RWPE2 (cell line): ENCODE results near the gene DOHH.

ENCODE experiments used
- ATAC-seq: fragments of 200-7000 bp; cut with Tn5 transposase; 3 replicates; pipeline ENCODE4 v1.9.1; 2021; ENCODE audit warnings: low read depth
- DNase-seq: peaks from one replicate; pipeline ENCODE4 v3.0.0-alpha.2; 2020; ENCODE audit warnings: low spot score
- H3K27ac ChIP-seq: fragments of 450-650 bp; 2 replicates; pipeline ENCODE4 v1.5.1; 2017; ENCODE audit warnings: mild to moderate bottlenecking; ENCODE audit not compliant: poor library complexity, severe bottlenecking
- H3K27me3 ChIP-seq: fragments of 250-450 bp; sonication (Bioruptor Pico); 2 replicates; pipeline ENCODE4 v1.5.1; 2021; ENCODE audit warnings: mild to moderate bottlenecking, moderate library complexity; ENCODE audit not compliant: insufficient read depth, poor library complexity, severe bottlenecking
- H3K36me3 ChIP-seq: fragments of 250-450 bp; sonication (Bioruptor Pico); 2 replicates; pipeline ENCODE4 v1.5.1; 2020; ENCODE audit warnings: low read depth, mild to moderate bottlenecking, moderate library complexity
- H3K4me1 ChIP-seq: fragments of 250-450 bp; sonication (Bioruptor Pico); 2 replicates; pipeline ENCODE4 v1.5.1; 2021; ENCODE audit warnings: mild to moderate bottlenecking, moderate library complexity; ENCODE audit not compliant: insufficient read depth, poor library complexity, severe bottlenecking
- H3K4me3 ChIP-seq: fragments of 250-450 bp; sonication (Bioruptor Pico); 2 replicates; pipeline ENCODE4 v1.5.1; 2021; ENCODE audit warnings: mild to moderate bottlenecking, moderate library complexity; ENCODE audit not compliant: severe bottlenecking
- H3K9me3 ChIP-seq: fragments of 250-450 bp; sonication (Bioruptor Pico); 2 replicates; pipeline ENCODE4 v1.5.1; 2021; ENCODE audit warnings: mild to moderate bottlenecking, moderate library complexity; ENCODE audit not compliant: severe bottlenecking
- CTCF ChIP-seq: fragments of 450-650 bp; IDR thresholded peaks from one replicate; pipeline ENCODE4 v1.5.1; 2017; ENCODE audit warnings: mild to moderate bottlenecking, moderate library complexity; ENCODE audit not compliant: poor library complexity, severe bottlenecking

The DOHH gene

GRCh38 chr19:3476830-3477229, 23.6 kb downstream of the DOHH start:
- Histone ChIP-seq H3K9me3 (no peaks in the 10 kb centered on the region), H3K4me3 (no peak overlapping the region), H3K27me3 (no peaks in the 10 kb centered on the region), H3K27ac (no peak overlapping the region), H3K4me1 (no peaks in the 10 kb centered on the region), H3K36me3 (no peaks in the 10 kb centered on the region)
- TF ChIP-seq CTCF = no peak
- ATAC-seq = no peak
- no peak for DNase-seq

- no peak overlapping the region for H3K4me3 ChIP-seq
- no peak for TF ChIP-seq CTCF
- H3K9me3 ChIP-seq = no peaks in the 10 kb centered on the region
- no peaks in the 10 kb centered on the region for H3K27me3 ChIP-seq
- H3K4me1 ChIP-seq = no peaks in the 10 kb centered on the region
- no peak overlapping the region for H3K27ac ChIP-seq
- ATAC-seq = no peak
- DNase-seq = no peak
- H3K36me3 ChIP-seq = no peaks in the 10 kb centered on the region
Measured at GRCh38 chr19:3475449-3475848, 25.0 kb downstream of the DOHH start.

GRCh38 chr19:3474614-3475013, 25.9 kb downstream of the DOHH start:
- no peaks in the 10 kb centered on the region for H3K4me1 ChIP-seq
- H3K27ac ChIP-seq = no peak overlapping the region
- H3K9me3 ChIP-seq = no peaks in the 10 kb centered on the region
- no peaks in the 10 kb centered on the region for H3K27me3 ChIP-seq
- no peak overlapping the region for H3K4me3 ChIP-seq
- TF ChIP-seq CTCF = no peak
- DNase-seq = no peak
- H3K36me3 ChIP-seq = no peaks in the 10 kb centered on the region
- no peak for ATAC-seq

GRCh38 chr19:3474010-3474409, 26.5 kb downstream of the DOHH start:
- H3K9me3 ChIP-seq = no peaks in the 10 kb centered on the region
- DNase-seq (no peak), ATAC-seq (no peak)
- no peaks in the 10 kb centered on the region for H3K36me3 ChIP-seq
- H3K4me1 ChIP-seq = no peaks in the 10 kb centered on the region
- no peak for TF ChIP-seq CTCF
- no peaks in the 10 kb centered on the region for H3K27me3 ChIP-seq
- H3K27ac ChIP-seq = no peak overlapping the region
- H3K4me3 ChIP-seq = no peak overlapping the region

- no peaks in the 10 kb centered on the region for H3K4me1 ChIP-seq
- no peaks in the 10 kb centered on the region for H3K27me3 ChIP-seq
- no peak for DNase-seq
- peak; percentile 65 for TF ChIP-seq CTCF
- no peak for ATAC-seq
- H3K9me3 ChIP-seq = no peaks in the 10 kb centered on the region
- no peak overlapping the region for H3K4me3 ChIP-seq
- no peak overlapping the region for H3K27ac ChIP-seq
- no peaks in the 10 kb centered on the region for H3K36me3 ChIP-seq
Measured at GRCh38 chr19:3471954-3472655, 28.4 kb downstream of the DOHH start.
